ENCODE measurements around the gene CYSTM1.

Gene CYSTM1

DNA sequence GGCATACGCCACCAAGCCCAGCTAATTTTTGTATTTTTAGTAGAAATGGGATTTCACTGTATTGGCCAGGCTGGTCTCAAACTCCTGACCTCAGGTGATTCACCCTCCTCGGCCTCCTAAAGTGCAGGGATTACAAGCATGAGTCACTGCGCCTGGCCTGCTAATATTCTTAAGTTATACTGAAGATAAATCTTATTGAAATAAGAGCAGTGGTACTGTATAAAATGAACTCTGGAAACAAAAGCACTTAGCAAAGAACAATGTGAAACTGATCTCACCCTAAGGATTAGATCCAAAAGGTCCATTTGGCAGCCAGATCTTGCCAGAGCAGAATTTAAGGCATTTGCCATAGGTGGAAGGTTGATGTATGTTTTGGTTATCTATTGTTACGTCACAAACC is 27.1 kb downstream of the CYSTM1 start:
- no peak for DNase-seq (ENCODE audit: low read depth)
- no peak overlapping the region for H3K4me3 ChIP-seq (ENCODE audit: control insufficient read depth, low read depth, low read length)
- TF ChIP-seq, protein P1, sequence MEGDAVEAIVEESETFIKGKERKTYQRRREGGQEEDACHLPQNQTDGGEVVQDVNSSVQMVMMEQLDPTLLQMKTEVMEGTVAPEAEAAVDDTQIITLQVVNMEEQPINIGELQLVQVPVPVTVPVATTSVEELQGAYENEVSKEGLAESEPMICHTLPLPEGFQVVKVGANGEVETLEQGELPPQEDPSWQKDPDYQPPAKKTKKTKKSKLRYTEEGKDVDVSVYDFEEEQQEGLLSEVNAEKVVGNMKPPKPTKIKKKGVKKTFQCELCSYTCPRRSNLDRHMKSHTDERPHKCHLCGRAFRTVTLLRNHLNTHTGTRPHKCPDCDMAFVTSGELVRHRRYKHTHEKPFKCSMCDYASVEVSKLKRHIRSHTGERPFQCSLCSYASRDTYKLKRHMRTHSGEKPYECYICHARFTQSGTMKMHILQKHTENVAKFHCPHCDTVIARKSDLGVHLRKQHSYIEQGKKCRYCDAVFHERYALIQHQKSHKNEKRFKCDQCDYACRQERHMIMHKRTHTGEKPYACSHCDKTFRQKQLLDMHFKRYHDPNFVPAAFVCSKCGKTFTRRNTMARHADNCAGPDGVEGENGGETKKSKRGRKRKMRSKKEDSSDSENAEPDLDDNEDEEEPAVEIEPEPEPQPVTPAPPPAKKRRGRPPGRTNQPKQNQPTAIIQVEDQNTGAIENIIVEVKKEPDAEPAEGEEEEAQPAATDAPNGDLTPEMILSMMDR (IDR thresholded peaks at IDR 0.05; ENCODE audit: control insufficient read depth, insufficient read depth, low read depth, low read length, missing control alignments), result no peak

DNA sequence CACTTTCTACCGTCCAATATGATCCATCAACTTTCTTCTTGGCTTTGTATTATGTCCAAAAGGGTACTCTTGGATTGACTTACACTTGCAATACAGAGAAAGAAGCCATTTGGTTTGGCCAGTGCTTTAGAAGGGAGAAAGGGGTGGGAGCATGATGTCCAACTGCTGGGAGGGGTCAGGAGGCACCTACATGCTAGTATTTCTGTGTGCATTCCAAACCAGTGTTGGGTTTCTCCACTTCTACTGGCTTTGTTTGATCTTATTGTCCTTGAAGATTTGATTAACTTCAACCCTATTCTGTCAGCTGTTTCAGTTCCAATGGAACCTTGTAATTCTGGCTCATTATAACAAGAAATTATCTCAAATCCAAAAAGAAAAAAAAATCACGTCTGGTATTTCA is 27.6 kb downstream of the CYSTM1 start:
- DNase-seq (ENCODE audit: low read depth), result no peak
- no peak overlapping the region for H3K4me3 ChIP-seq (ENCODE audit: control insufficient read depth, low read depth, low read length)
- TF ChIP-seq, protein P1 (IDR thresholded peaks at IDR 0.05; ENCODE audit: control insufficient read depth, insufficient read depth, low read depth, low read length, missing control alignments), result no peak

- H3K4me3 ChIP-seq (ENCODE audit: control insufficient read depth, low read depth, low read length), result no peak overlapping the region
- no peak for DNase-seq (ENCODE audit: low read depth)
- TF ChIP-seq, protein P1 (IDR thresholded peaks at IDR 0.05; ENCODE audit: control insufficient read depth, insufficient read depth, low read depth, low read length, missing control alignments), result no peak
Observed at GRCh38 chr5:140205216-140205615, 30.2 kb downstream of the CYSTM1 start.

- DNase-seq (ENCODE audit: low read depth), result no peak
- TF ChIP-seq, protein P1 (IDR thresholded peaks at IDR 0.05; ENCODE audit: control insufficient read depth, insufficient read depth, low read depth, low read length, missing control alignments), result no peak
- H3K4me3 ChIP-seq (ENCODE audit: control insufficient read depth, low read depth, low read length), result no peak overlapping the region
Observed at GRCh38 chr5:140205952-140206351, 31.0 kb downstream of the CYSTM1 start.

GRCh38 chr5:140207250-140207964 is 32.4 kb downstream of the CYSTM1 start:
- no peak for DNase-seq (ENCODE audit: low read depth)
- TF ChIP-seq, protein P1 (IDR thresholded peaks at IDR 0.05; ENCODE audit: control insufficient read depth, insufficient read depth, low read depth, low read length, missing control alignments), result no peak

DNA sequence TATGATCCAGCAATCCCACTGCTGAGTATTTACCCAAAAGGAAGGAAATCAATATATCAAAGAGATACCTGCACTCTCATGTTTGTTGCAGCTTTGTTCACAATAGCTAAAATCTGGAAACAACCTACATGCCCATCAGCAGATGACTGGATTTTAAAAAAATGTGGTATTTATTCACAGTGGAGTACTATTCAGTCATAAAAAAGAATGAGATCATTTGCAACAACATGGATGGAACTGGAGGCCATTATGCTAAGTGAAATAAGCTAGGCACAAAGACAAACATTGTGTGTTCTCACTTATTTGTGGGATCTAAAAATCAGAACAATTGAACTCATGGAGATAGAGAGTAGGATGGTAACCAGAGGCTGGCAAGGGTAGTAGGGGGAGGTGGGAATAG is 33.1 kb downstream of the CYSTM1 start:
- TF ChIP-seq, protein P1 (IDR thresholded peaks at IDR 0.05; ENCODE audit: control insufficient read depth, insufficient read depth, low read depth, low read length, missing control alignments), result no peak
- DNase-seq (ENCODE audit: low read depth), result no peak
- no peak overlapping the region for H3K4me3 ChIP-seq (ENCODE audit: control insufficient read depth, low read depth, low read length)

More at GRCh38 chr5:140207250-140207964, 32.4 kb downstream of the CYSTM1 start:
- H3K4me3 ChIP-seq (ENCODE audit: control insufficient read depth, low read depth, low read length), result no peak overlapping the region
